Measurements from ENCODE around the gene SRSF4.
"Not testable (repeated sequence)": the region's sequence is repeated elsewhere in the genome, so short reads cannot be mapped to it uniquely, and the experiment has no call there.

Gene SRSF4

GRCh38 chr1:29181413-29182225 is at the start of gene SRSF4:
TSS of gene SRSF4 (minus strand) at chr1:29181900. CDS start at chr1:29181752, 148 bp downstream.
- peak; percentile 85 for DNase-seq

GRCh38 chr1:29230553-29231378 is 49.1 kb upstream of the SRSF4 start, which contains the start of gene MECR:
TSS of gene MECR (minus strand) at chr1:29230934. CDS start at chr1:29230906, 28 bp downstream.
- DNase-seq = no peak

GRCh38 chr1:29230204-29230552 is 48.5 kb upstream of the SRSF4 start:
- DNase-seq = no peak

- no peak for DNase-seq
These were observed 45.8 kb upstream of the SRSF4 start for GRCh38 chr1:29227511-29227910.

- DNase-seq = no peak
These were observed 43.7 kb upstream of the SRSF4 start for GRCh38 chr1:29225361-29225760.

- DNase-seq = no peak
These were observed 42.7 kb upstream of the SRSF4 start for GRCh38 chr1:29224356-29224837.

- DNase-seq = no peak
These were observed 41.8 kb upstream of the SRSF4 start for GRCh38 chr1:29223521-29223920.

- no peak for DNase-seq
These were observed 41.0 kb upstream of the SRSF4 start for GRCh38 chr1:29222686-29223085.

- DNase-seq = not testable (repeated sequence)
These were observed 40.6 kb upstream of the SRSF4 start for GRCh38 chr1:29222260-29222659.

GRCh38 chr1:29221296-29221695 is 39.6 kb upstream of the SRSF4 start:
- no peak for DNase-seq

- no peak for DNase-seq
These were observed 36.5 kb upstream of the SRSF4 start for GRCh38 chr1:29218223-29218622.

- DNase-seq = no peak
These were observed 35.9 kb upstream of the SRSF4 start for GRCh38 chr1:29217633-29218032.

GRCh38 chr1:29213055-29213454 is 31.4 kb upstream of the SRSF4 start:
- DNase-seq = no peak

- no peak for DNase-seq
These were observed 29.7 kb upstream of the SRSF4 start for GRCh38 chr1:29211086-29212030.

- DNase-seq = no peak
These were observed 28.8 kb upstream of the SRSF4 start for GRCh38 chr1:29210278-29211085.

GRCh38 chr1:29209173-29209572 is 27.5 kb upstream of the SRSF4 start:
- no peak for DNase-seq

GRCh38 chr1:29208442-29208841 is 26.7 kb upstream of the SRSF4 start:
- no peak for DNase-seq

GRCh38 chr1:29202584-29203340 is 21.1 kb upstream of the SRSF4 start:
- DNase-seq = peak; percentile 27

- no peak for DNase-seq
These were observed 20.4 kb upstream of the SRSF4 start for GRCh38 chr1:29202053-29202452.

- DNase-seq = no peak
These were observed 19.9 kb upstream of the SRSF4 start for GRCh38 chr1:29201595-29202051.
